ENCODE data around the gene CDC26.

DNA sequence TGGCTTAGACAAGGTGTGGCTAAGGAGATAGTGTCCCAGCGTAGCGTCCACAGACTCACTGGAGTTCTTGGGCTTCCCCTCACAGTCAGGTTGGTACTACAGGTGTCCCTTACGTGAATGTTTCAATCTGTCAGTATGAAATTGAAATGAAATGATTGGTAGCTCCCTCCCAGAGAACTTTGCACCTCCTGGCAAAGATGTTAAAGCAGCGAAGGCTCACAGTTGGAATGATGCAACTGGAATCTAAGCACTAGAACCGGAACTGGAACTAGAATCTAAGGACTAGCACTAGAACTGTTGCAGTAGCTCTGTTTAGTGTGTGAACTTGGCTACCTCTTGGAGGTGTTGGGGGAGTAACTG lies 52.9 kb downstream of the CDC26 start:
- no peak for TF ChIP-seq CTCF (conservative IDR thresholded peaks at IDR 0.05; ENCODE audit: low read depth, low read length)
- TF ChIP-seq EZH2 (IDR thresholded peaks at IDR 0.05; ENCODE audit: low read length, unreplicated experiment) = no peak
- no peak for TF ChIP-seq EZH2phosphoT487 (IDR thresholded peaks at IDR 0.05; ENCODE audit: borderline replicate concordance, low read length)

Measured in PC-3 (cell line).